ENCODE measurements around the gene CARMIL1. TPM values are rescaled to one million over a fixed set of nuclear protein-coding genes. Genes with fewer than 3 reads are reported as not detected.
"Not testable (repeated sequence)": the region's sequence is repeated elsewhere in the genome, so short reads cannot be mapped to it uniquely, and the experiment has no call there.

Gene CARMIL1
- total RNA-seq, 2 experiments from 2014 or later, result 5.0 to 5.4 TPM

GRCh38 chr6:25279748-25280343, 672 bp downstream of the CARMIL1 start:
- H3K36me3 Mint-ChIP-seq (ENCODE audit: low read depth), result no peaks in the 10 kb centered on the region
- H3K27ac Mint-ChIP-seq, result peak overlapping the region; percentile 72
- peak overlapping the region; percentile 82 for H3K4me3 Mint-ChIP-seq
- peaks cover 24% of the 10 kb centered on the region for H3K4me1 Mint-ChIP-seq
- peak; percentile 15 for DNase-seq
- peaks cover 5% of the 10 kb centered on the region for H3K27me3 Mint-ChIP-seq
- ChIA-PET CTCF (interaction anchor here (0.6 to 2.0 kb wide), 14 partner anchors 8 to 279 kb away, joined by 3 to 17 read pairs (median 3); no protein-coding TSS in a partner anchor), POLR2A (interaction anchor here (0.6 to 1.4 kb wide), 3 partner anchors 14 to 213 kb away, joined by 3 to 4 read pairs (median 3); no protein-coding TSS in a partner anchor)
- H3K9me3 Mint-ChIP-seq, result no peaks in the 10 kb centered on the region

- no peak for DNase-seq
- peaks cover 4% of the 10 kb centered on the region for H3K27me3 Mint-ChIP-seq
- POLR2A ChIA-PET, result no interaction called here
- CTCF ChIA-PET, result interaction anchor here (0.9 to 1.3 kb wide), 3 partner anchors 14 to 224 kb away, joined by 3 read pairs; no protein-coding TSS in a partner anchor
- H3K36me3 Mint-ChIP-seq (ENCODE audit: low read depth), result peaks cover 6% of the 10 kb centered on the region
- H3K27ac Mint-ChIP-seq, result peak overlapping the region; percentile 72
- peaks cover 24% of the 10 kb centered on the region for H3K4me1 Mint-ChIP-seq
- H3K9me3 Mint-ChIP-seq, result no peaks in the 10 kb centered on the region
- peak overlapping the region; percentile 82 for H3K4me3 Mint-ChIP-seq
These were observed 1.3 kb downstream of the CARMIL1 start for GRCh38 chr6:25280344-25281074.

- H3K4me1 Mint-ChIP-seq, result no peaks in the 10 kb centered on the region
- CTCF ChIA-PET, result interaction anchor here (0.6 to 1.4 kb wide), 2 partner anchors 8 to 30 kb away, joined by 3 to 5 read pairs; partner anchors contain the start of gene CARMIL1
- no peak for DNase-seq
- H3K4me3 Mint-ChIP-seq, result no peak overlapping the region
- POLR2A ChIA-PET, result no interaction called here
- no peak overlapping the region for H3K27ac Mint-ChIP-seq
- no peaks in the 10 kb centered on the region for H3K27me3 Mint-ChIP-seq
- H3K36me3 Mint-ChIP-seq (ENCODE audit: low read depth), result peaks cover 8% of the 10 kb centered on the region
- H3K9me3 Mint-ChIP-seq, result no peaks in the 10 kb centered on the region
These were observed 7.7 kb downstream of the CARMIL1 start for GRCh38 chr6:25286891-25287290.

- Mint-ChIP-seq H3K27ac (no peak overlapping the region), H3K36me3 (ENCODE audit: low read depth) (peaks cover 8% of the 10 kb centered on the region), H3K4me3 (no peak overlapping the region), H3K4me1 (no peaks in the 10 kb centered on the region), H3K27me3 (no peaks in the 10 kb centered on the region), H3K9me3 (no peaks in the 10 kb centered on the region)
- CTCF ChIA-PET, result interaction anchor here (1.4 kb wide), 1 partner anchor 9 kb away, joined by 5 read pairs; the partner anchor contains the start of gene CARMIL1
- no peak for DNase-seq
- POLR2A ChIA-PET, result interaction anchor here (0.5 kb wide), 1 partner anchor 166 kb away, joined by 4 read pairs; no protein-coding TSS in a partner anchor
These were observed 8.8 kb downstream of the CARMIL1 start for GRCh38 chr6:25287941-25288340.

GRCh38 chr6:25288518-25288917, 9.3 kb downstream of the CARMIL1 start:
- POLR2A ChIA-PET, result interaction anchor here (0.5 kb wide), 1 partner anchor 166 kb away, joined by 4 read pairs; no protein-coding TSS in a partner anchor
- H3K9me3 Mint-ChIP-seq, result no peaks in the 10 kb centered on the region
- no peak overlapping the region for H3K27ac Mint-ChIP-seq
- H3K4me1 Mint-ChIP-seq, result no peaks in the 10 kb centered on the region
- CTCF ChIA-PET, result interaction anchor here (1.4 kb wide), 1 partner anchor 10 kb away, joined by 5 read pairs; the partner anchor contains the start of gene CARMIL1
- H3K27me3 Mint-ChIP-seq, result no peaks in the 10 kb centered on the region
- peaks cover 8% of the 10 kb centered on the region for H3K36me3 Mint-ChIP-seq (ENCODE audit: low read depth)
- H3K4me3 Mint-ChIP-seq, result no peak overlapping the region
- no peak for DNase-seq

GRCh38 chr6:25290306-25291060, 11.3 kb downstream of the CARMIL1 start:
- Mint-ChIP-seq H3K4me3 (no peak overlapping the region), H3K4me1 (no peaks in the 10 kb centered on the region), H3K27ac (no peak overlapping the region), H3K9me3 (no peaks in the 10 kb centered on the region), H3K27me3 (no peaks in the 10 kb centered on the region), H3K36me3 (ENCODE audit: low read depth) (peaks cover 3% of the 10 kb centered on the region)
- DNase-seq, result no peak
- ChIA-PET POLR2A (no interaction called here), CTCF (interaction anchor here (0.6 to 1.5 kb wide), 4 partner anchors 74 to 1269 kb away, joined by 3 read pairs; no protein-coding TSS in a partner anchor)

GRCh38 chr6:25292384-25292783, 13.2 kb downstream of the CARMIL1 start:
- Mint-ChIP-seq H3K4me3 (no peak overlapping the region), H3K9me3 (no peaks in the 10 kb centered on the region), H3K27ac (no peak overlapping the region), H3K27me3 (no peaks in the 10 kb centered on the region), H3K4me1 (peaks cover 2% of the 10 kb centered on the region), H3K36me3 (ENCODE audit: low read depth) (no peaks in the 10 kb centered on the region)
- ChIA-PET CTCF (interaction anchor here (0.6 to 1.6 kb wide), 6 partner anchors 12 to 207 kb away, joined by 3 to 5 read pairs (median 3); partner anchors contain the start of gene CARMIL1), POLR2A (no interaction called here)
- DNase-seq, result no peak

GRCh38 chr6:25295651-25296050, 16.5 kb downstream of the CARMIL1 start:
- no peaks in the 10 kb centered on the region for H3K36me3 Mint-ChIP-seq (ENCODE audit: low read depth)
- ChIA-PET CTCF (interaction anchor here (0.5 to 1.4 kb wide), 2 partner anchors 12 to 182 kb away, joined by 3 to 5 read pairs; no protein-coding TSS in a partner anchor), POLR2A (no interaction called here)
- peaks cover 2% of the 10 kb centered on the region for H3K4me1 Mint-ChIP-seq
- H3K9me3 Mint-ChIP-seq, result no peaks in the 10 kb centered on the region
- no peak overlapping the region for H3K4me3 Mint-ChIP-seq
- DNase-seq, result no peak
- H3K27ac Mint-ChIP-seq, result no peak overlapping the region
- no peaks in the 10 kb centered on the region for H3K27me3 Mint-ChIP-seq

GRCh38 chr6:25296217-25296905, 17.2 kb downstream of the CARMIL1 start:
- no peak overlapping the region for H3K4me3 Mint-ChIP-seq
- H3K4me1 Mint-ChIP-seq, result peaks cover 2% of the 10 kb centered on the region
- POLR2A ChIA-PET, result no interaction called here
- no peaks in the 10 kb centered on the region for H3K27me3 Mint-ChIP-seq
- H3K9me3 Mint-ChIP-seq, result no peaks in the 10 kb centered on the region
- CTCF ChIA-PET, result interaction anchor here (0.6 to 1.4 kb wide), 2 partner anchors 17 to 181 kb away, joined by 3 read pairs; no protein-coding TSS in a partner anchor
- no peak for DNase-seq
- no peaks in the 10 kb centered on the region for H3K36me3 Mint-ChIP-seq (ENCODE audit: low read depth)
- H3K27ac Mint-ChIP-seq, result no peak overlapping the region

GRCh38 chr6:25297039-25297441, 17.9 kb downstream of the CARMIL1 start:
- DNase-seq, result no peak
- Mint-ChIP-seq H3K27me3 (no peaks in the 10 kb centered on the region), H3K4me3 (no peak overlapping the region), H3K4me1 (peaks cover 2% of the 10 kb centered on the region), H3K27ac (no peak overlapping the region), H3K36me3 (ENCODE audit: low read depth) (no peaks in the 10 kb centered on the region), H3K9me3 (no peaks in the 10 kb centered on the region)
- POLR2A ChIA-PET, result no interaction called here
- CTCF ChIA-PET, result no interaction called here

GRCh38 chr6:25297823-25298522, 18.8 kb downstream of the CARMIL1 start:
- no peak overlapping the region for H3K4me3 Mint-ChIP-seq
- POLR2A ChIA-PET, result no interaction called here
- H3K27ac Mint-ChIP-seq, result no peak overlapping the region
- H3K36me3 Mint-ChIP-seq (ENCODE audit: low read depth), result no peaks in the 10 kb centered on the region
- CTCF ChIA-PET, result no interaction called here
- DNase-seq, result no peak
- H3K9me3 Mint-ChIP-seq, result no peaks in the 10 kb centered on the region
- H3K4me1 Mint-ChIP-seq, result peaks cover 6% of the 10 kb centered on the region
- H3K27me3 Mint-ChIP-seq, result no peaks in the 10 kb centered on the region

GRCh38 chr6:25298523-25298865, 19.3 kb downstream of the CARMIL1 start:
- H3K4me1 Mint-ChIP-seq; H3K27ac Mint-ChIP-seq; DNase-seq; POLR2A ChIA-PET; H3K4me3 Mint-ChIP-seq; H3K27me3 Mint-ChIP-seq; H3K36me3 Mint-ChIP-seq (ENCODE audit: low read depth); H3K9me3 Mint-ChIP-seq: not testable (repeated sequence)
- CTCF ChIA-PET, result interaction anchor here (0.7 kb wide), 1 partner anchor 405 kb away, joined by 3 read pairs; no protein-coding TSS in a partner anchor

Measured in activated CD4-positive, alpha-beta T cell treated with anti-CD3 and anti-CD28 coated beads, Interleukin-2, amount 10 ng/mL, durations not matched to agents 7 days and 5 days (primary cell).